ENCODE data around the gene SYNE3. TPM values are rescaled to one million over a fixed set of nuclear protein-coding genes. Genes with fewer than 3 reads are reported as not detected.

SYNE3 gene
- total RNA-seq, 8 experiments from 2014 or later, result 0.49 to 4.6 (median 1.3) TPM

DNA sequence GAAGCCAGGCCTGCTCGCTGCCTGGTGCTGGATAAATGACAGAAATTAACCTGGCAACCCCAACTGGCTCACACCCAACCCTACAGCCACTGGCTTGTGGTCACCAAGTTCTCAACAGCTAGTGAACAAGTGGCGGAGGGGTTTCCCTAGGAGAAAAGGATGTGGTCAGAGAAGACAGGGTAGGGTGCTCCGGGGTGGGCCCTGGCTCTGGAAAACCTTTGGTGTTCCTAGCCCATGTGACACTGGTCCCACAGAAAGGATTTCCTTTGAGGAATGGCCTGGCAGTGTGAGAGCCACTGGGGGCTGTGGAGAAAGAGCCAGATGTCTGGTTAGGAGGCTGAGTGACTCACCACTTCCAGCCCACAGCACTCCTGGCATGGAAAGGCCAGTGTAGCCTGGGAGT lies 8.7 kb downstream of the SYNE3 start:
- WGBS, 10 experiments, result 73 to 100% (median 80%) methylated on average over 1 to 2 of the region's 3 CpGs; no CpG with 5 or more reads in 6 of the 10 experiments
- no peaks in the 10 kb centered on the region for H3K4me1 ChIP-seq (replicated peaks in 1 of 2)
- in situ Hi-C loops (cut with MboI; ENCODE audit: low pct_unique_long_range_greater_than_20kb in 2 of 9, low sequenced_read_pairs in 9 of 9, unreplicated experiment in 9 of 9), result no loop called here
- peak in 4 of 8 experiments; percentile 9 to 60 (median 28) for ATAC-seq (replicated peaks in 6 of 8)
- no peak overlapping the region for H3K27ac ChIP-seq
- H3K4me3 ChIP-seq, result no peak overlapping the region

- Histone ChIP-seq H3K4me3 (no peak overlapping the region), H3K27ac (no peak overlapping the region), H3K4me1 (replicated peaks in 1 of 2) (no peaks in the 10 kb centered on the region)
- in situ Hi-C loops (cut with MboI; ENCODE audit: low pct_unique_long_range_greater_than_20kb in 2 of 9, low sequenced_read_pairs in 9 of 9, unreplicated experiment in 9 of 9), result no loop called here
- WGBS, 10 experiments, result 0 to 93% (median 60%) methylated on average over 1 to 5 of the region's 8 CpGs; no CpG with 5 or more reads in 3 of the 10 experiments
- peak in 3 of 8 experiments; percentile 41 to 92 (median 76) for ATAC-seq (replicated peaks in 6 of 8)
These were observed 9.3 kb downstream of the SYNE3 start for GRCh38 chr14:95507174-95507573.

- in situ Hi-C loops (cut with MboI; ENCODE audit: low pct_unique_long_range_greater_than_20kb in 2 of 9, low sequenced_read_pairs in 9 of 9, unreplicated experiment in 9 of 9), result no loop called here
- Histone ChIP-seq H3K4me3 (no peak overlapping the region), H3K4me1 (replicated peaks in 1 of 2) (no peaks in the 10 kb centered on the region), H3K27ac (no peak overlapping the region)
- no peak for ATAC-seq (replicated peaks in 6 of 8)
- 77 to 100% (median 94%) methylated on average over 2 to 13 of the region's 17 CpGs for WGBS, 10 experiments
These were observed 11.3 kb downstream of the SYNE3 start for GRCh38 chr14:95505030-95505589.

GRCh38 chr14:95504135-95505029 lies 12.1 kb downstream of the SYNE3 start:
- Histone ChIP-seq H3K4me1 (replicated peaks in 1 of 2) (no peaks in the 10 kb centered on the region), H3K27ac (no peak overlapping the region), H3K4me3 (no peak overlapping the region)
- ATAC-seq (replicated peaks in 6 of 8), result no peak
- in situ Hi-C loops (cut with MboI; ENCODE audit: low pct_unique_long_range_greater_than_20kb in 2 of 9, low sequenced_read_pairs in 9 of 9, unreplicated experiment in 9 of 9), result no loop called here
- 0 to 100% (median 79%) methylated on average over 1 to 4 of the region's 6 CpGs for WGBS, 10 experiments

- H3K4me1 ChIP-seq (replicated peaks in 1 of 2), result no peaks in the 10 kb centered on the region
- WGBS, 10 experiments, result 38 to 100% (median 81%) methylated on average over 1 to 8 of the region's 8 CpGs
- no peak overlapping the region for H3K4me3 ChIP-seq
- in situ Hi-C loops (cut with MboI; ENCODE audit: low pct_unique_long_range_greater_than_20kb in 2 of 9, low sequenced_read_pairs in 9 of 9, unreplicated experiment in 9 of 9), result no loop called here
- no peak overlapping the region for H3K27ac ChIP-seq
- ATAC-seq (replicated peaks in 6 of 8), result no peak
These were observed 12.9 kb downstream of the SYNE3 start for GRCh38 chr14:95503365-95504134.

DNA sequence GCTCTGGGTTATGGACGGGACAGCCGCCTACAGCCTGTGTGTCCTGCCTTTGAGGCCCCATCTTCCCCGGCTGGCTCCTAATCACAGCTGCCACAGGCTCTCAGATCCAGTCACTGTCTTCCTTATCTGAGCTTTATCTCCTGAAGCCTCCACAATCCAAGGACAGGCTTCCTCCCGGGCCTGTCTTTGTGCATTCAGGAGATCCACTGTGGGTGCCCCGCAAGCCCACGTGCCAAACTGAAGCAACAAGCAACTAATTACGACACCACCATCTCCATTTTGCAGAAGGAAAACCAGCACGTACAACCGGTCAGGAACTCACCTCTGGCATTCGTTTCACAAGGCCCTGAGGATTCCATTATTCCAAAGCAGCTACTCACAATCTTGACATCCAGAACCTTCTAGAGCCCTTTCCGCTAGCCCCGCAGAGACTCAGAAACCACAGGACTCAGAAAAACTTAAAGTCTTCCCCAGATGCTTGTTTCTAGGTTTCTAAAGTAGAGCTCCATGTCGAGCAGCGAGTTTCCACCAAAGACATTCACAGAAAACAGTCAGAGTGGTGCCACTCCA lies 14.0 kb downstream of the SYNE3 start:
- 60 to 100% (median 93%) methylated on average over 1 to 8 of the region's 14 CpGs; no CpG with 5 or more reads in 1 of the 10 experiments for WGBS, 10 experiments
- no peaks in the 10 kb centered on the region for H3K4me1 ChIP-seq (replicated peaks in 1 of 2)
- ATAC-seq (replicated peaks in 6 of 8), result no peak
- H3K4me3 ChIP-seq, result no peak overlapping the region
- no peak overlapping the region for H3K27ac ChIP-seq
- in situ Hi-C loops (cut with MboI; ENCODE audit: low pct_unique_long_range_greater_than_20kb in 2 of 9, low sequenced_read_pairs in 9 of 9, unreplicated experiment in 9 of 9), result no loop called here

GRCh38 chr14:95500772-95501401 lies 15.6 kb downstream of the SYNE3 start:
- H3K27ac ChIP-seq, result no peak overlapping the region
- ATAC-seq (replicated peaks in 6 of 8), result peak; percentile 54 to 95 (median 65)
- in situ Hi-C loops (cut with MboI; ENCODE audit: low pct_unique_long_range_greater_than_20kb in 2 of 9, low sequenced_read_pairs in 9 of 9, unreplicated experiment in 9 of 9), result no loop called here
- no peaks in the 10 kb centered on the region for H3K4me1 ChIP-seq (replicated peaks in 1 of 2)
- H3K4me3 ChIP-seq, result no peak overlapping the region
- 38 to 100% (median 66%) methylated on average over 3 to 10 of the region's 14 CpGs; no CpG with 5 or more reads in 3 of the 10 experiments for WGBS, 10 experiments

DNA sequence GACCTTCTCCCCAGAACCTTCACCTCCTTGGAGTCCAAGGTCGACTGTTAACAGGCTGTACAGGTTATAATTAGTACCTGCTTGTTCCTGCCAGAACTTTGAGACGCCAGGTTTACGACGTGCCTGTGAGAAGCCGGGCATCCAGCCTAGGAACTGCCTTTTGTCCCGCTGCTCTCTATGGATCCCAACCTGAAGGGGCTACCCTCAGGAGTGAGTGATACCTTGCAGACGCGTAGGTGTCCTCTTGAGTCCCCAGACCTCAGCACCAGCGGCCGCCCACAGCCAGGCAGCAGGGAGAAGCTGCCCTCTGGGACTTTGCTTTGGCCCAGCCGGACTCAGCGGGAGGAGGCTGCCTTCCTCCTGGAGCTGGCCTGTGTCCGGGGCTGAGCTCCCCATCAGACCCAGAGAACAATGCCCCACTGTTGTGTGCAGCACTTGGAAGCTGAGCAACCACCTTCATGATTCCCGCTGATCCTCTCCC lies 16.2 kb downstream of the SYNE3 start:
- Histone ChIP-seq H3K4me1 (replicated peaks in 1 of 2) (no peaks in the 10 kb centered on the region), H3K4me3 (no peak overlapping the region), H3K27ac (no peak overlapping the region)
- no peak for ATAC-seq (replicated peaks in 6 of 8)
- in situ Hi-C loops (cut with MboI; ENCODE audit: low pct_unique_long_range_greater_than_20kb in 2 of 9, low sequenced_read_pairs in 9 of 9, unreplicated experiment in 9 of 9), result no loop called here
- 20 to 88% (median 67%) methylated on average over 1 to 14 of the region's 14 CpGs; no CpG with 5 or more reads in 5 of the 10 experiments for WGBS, 10 experiments

DNA sequence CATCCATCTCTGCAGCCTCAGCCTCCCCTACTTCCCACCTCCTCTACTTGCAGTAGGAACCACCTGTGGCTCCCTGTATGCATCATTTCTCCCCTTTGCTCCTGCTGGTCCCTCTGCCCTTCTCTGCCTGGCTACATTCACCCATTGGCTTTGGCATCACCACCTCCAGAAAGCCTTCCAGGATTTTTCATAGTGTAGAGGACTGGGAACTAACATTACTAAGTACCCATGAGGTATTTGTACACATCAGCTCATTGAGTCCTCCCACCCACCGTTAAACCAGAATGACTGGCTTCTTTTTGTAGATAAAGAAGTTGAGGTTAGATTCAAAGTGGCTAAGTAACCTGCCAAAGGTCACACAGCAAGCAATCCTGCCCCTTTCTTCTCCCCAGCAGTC lies 17.1 kb downstream of the SYNE3 start:
- in situ Hi-C loops (cut with MboI; ENCODE audit: low pct_unique_long_range_greater_than_20kb in 2 of 9, low sequenced_read_pairs in 9 of 9, unreplicated experiment in 9 of 9), result no loop called here
- Histone ChIP-seq H3K4me1 (replicated peaks in 1 of 2) (no peaks in the 10 kb centered on the region), H3K4me3 (no peak overlapping the region), H3K27ac (no peak overlapping the region)
- WGBS, 10 experiments, result 0 to 83% (median 50%) methylated on average over 1 of the region's 1 CpG; no CpG with 5 or more reads in 4 of the 10 experiments
- ATAC-seq (replicated peaks in 6 of 8), result no peak

DNA sequence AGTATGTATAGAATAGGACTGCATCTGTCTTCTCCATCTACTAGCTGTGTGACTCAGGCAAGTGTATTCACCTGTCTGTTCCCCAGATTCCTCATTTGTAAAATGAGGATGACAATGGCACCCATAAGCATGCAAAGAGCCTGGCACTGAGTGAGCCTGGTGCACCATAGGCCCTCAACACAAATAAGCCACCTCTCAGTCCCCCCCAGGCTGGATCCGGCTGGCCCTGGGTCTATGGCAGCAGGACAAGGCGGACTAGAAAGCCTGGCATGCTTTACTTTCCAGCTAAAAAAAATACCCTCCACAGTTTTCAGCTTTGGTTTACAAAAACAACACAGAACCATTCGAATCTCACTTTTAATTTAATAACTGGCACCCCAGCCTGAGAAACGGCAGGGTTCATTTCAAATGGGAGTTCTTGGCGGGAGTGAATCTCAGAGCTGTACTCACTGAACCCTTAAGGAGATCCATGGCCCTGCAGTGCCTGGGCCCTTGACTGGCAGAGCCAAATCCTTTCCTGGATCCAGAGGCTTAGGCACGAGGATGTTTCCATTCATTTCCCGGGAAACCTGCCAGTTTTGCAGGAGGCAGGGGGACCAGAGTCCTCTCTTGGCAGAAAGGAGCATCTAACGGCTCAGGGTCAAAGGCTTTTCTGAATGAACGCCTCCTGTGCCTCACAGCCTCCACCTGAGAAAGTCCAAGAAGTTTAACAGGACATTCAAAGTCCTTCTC lies 17.7 kb downstream of the SYNE3 start:
- H3K4me1 ChIP-seq (replicated peaks in 1 of 2), result no peaks in the 10 kb centered on the region
- no peak for ATAC-seq (replicated peaks in 6 of 8)
- H3K27ac ChIP-seq, result no peak overlapping the region
- WGBS, 10 experiments, result 40 to 83% (median 70%) methylated on average over 1 to 8 of the region's 9 CpGs; no CpG with 5 or more reads in 3 of the 10 experiments
- in situ Hi-C loops (cut with MboI; ENCODE audit: low pct_unique_long_range_greater_than_20kb in 2 of 9, low sequenced_read_pairs in 9 of 9, unreplicated experiment in 9 of 9), result no loop called here
- no peak overlapping the region for H3K4me3 ChIP-seq

GRCh38 chr14:95497561-95498011 lies 18.9 kb downstream of the SYNE3 start:
- no peak overlapping the region for H3K4me3 ChIP-seq
- WGBS, 10 experiments, result 0 to 80% (median 65%) methylated on average over 1 to 8 of the region's 9 CpGs; no CpG with 5 or more reads in 1 of the 10 experiments
- H3K27ac ChIP-seq, result no peak overlapping the region
- ATAC-seq (replicated peaks in 6 of 8), result peak in 4 of 8 experiments; percentile 46 to 69 (median 62)
- H3K4me1 ChIP-seq (replicated peaks in 1 of 2), result no peaks in the 10 kb centered on the region
- in situ Hi-C loops (cut with MboI; ENCODE audit: low pct_unique_long_range_greater_than_20kb in 2 of 9, low sequenced_read_pairs in 9 of 9, unreplicated experiment in 9 of 9), result no loop called here
